T1000 (cell line): ENCODE results near the gene DPH2.

ENCODE experiments used
- DNase-seq: peaks from one replicate; lab custom pipeline; 2025; ENCODE audit warnings: mixed read lengths; lab: John Stamatoyannopoulos, UW

DPH2 gene

GRCh38 chr1:43982808-43983207 lies 13.0 kb downstream of the DPH2 start:
- no peak for DNase-seq

DNA sequence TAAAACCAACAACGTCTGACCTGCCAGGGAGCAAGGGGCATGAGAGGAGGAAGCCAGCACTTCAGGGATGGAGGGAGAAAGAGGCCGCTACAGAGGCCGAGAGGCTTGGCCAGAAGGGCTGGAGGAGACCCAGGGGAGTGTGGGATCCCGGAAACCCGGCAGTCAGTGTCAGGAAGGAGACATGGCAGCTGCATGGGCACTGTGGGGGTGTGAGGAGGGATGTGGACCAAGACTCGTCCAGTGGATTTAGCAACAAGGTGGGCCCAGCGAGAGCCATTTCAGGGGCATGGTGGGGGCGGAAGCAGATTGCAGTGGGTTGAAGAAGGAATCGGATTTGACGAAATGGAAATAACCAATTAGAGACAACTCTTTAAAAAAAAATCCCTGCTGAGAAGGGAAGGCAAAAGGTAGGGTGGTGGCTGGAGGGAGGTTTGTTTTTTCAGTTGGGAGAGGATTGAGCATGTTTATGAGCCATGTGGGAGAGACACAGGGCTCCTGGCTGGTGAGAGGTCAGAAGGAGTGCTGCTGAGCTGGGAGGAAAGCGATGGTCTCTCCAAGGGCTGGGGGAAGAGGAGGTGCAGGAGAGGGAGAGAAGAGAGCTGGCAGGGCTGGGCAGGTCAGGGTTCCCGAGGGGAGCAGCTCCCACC lies 13.6 kb downstream of the DPH2 start:
- DNase-seq = no peak

GRCh38 chr1:43984855-43985254 lies 15.0 kb downstream of the DPH2 start:
- DNase-seq = no peak

DNA sequence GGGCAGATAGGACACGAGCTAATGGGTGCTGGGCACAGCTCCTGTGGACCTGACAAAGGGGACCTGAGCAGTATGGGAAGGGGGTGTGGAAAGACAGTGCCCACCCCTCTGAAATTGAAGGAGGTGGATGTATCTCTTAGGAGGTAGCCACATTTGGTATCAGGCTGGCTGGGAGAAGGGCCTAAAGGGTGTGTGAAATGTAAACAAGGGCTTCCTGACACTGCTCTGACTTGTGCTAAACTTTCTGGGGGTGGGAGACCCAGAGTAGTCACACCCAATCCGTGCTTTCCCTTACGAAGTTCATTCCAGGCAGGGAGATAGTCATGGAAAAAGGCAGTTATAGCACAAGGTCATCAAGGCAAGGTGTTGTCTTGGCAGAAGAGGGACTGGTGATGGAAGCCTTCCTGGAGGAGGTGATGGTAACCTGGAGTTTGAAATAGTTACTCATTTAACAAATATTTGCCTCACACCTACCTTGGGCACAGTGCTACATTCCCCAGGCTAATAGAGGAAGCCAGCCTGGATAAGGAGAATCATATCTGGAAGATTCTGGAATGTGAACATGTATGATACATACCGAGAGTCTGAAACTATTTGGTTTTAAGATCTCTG lies 16.3 kb downstream of the DPH2 start:
- DNase-seq = no peak

DNA sequence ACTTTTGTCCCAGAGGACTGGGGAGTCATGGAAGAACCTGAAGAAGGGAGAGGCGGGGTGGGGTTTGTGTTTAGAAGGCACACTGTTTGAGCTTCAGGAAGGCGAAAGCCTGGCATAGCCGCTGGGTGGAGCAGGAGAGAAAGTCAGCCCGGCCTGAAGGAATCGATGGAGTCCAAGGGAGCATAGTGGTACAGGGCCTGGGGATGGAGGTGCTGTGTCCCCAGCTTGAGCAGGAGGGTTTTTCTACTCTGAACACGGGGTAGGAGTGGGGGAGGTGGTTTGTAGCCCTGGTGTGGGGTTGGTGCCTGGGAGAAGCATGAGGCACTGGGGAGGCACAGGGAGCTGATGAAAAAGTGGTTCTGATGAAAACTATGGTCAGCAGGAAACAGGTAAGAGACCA lies 16.9 kb downstream of the DPH2 start:
- no peak for DNase-seq

GRCh38 chr1:43987159-43987902 lies 17.5 kb downstream of the DPH2 start:
- DNase-seq = no peak

- no peak for DNase-seq
Measured at GRCh38 chr1:43990271-43991199, 20.7 kb downstream of the DPH2 start.

- DNase-seq = no peak
Measured at GRCh38 chr1:43991200-43991475, 21.3 kb downstream of the DPH2 start.

DNA sequence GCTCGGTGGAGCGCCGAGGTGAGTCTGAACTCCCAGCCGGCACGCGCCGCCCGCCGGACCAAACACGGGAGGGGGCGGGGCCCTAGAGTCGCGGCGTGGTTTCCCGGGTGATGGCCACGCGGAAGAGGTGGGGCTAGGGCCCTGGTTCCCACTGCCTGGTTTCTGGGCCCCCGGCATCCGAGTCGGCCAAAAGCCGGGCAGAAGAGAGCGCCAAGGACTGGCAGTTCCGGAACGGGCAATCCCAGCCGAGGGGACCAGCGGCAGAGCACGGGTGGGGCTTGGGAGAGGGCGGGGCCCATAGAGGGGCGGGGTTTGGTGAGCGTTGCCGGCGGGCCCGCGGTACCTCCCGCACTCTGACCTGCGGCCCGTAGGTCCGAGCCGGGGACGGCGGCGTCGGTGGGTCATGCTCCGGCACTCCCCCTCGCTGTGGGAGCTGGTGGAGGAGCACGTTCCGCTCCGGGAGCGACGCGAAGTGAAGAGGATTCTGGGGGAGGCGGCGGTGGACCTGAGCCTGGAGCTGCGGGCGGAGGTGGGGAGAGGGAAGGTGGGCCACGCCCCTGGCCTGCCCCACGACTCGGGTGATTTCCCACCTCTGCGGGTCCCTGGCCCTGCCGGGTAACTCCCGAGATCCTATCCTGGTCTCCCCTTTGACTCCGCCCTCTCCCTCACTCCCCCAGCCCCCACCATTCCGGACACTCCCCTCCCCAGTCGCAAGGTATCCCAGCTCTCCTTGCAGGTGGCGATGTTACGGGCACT lies 21.8 kb downstream of the DPH2 start, which contains the start of gene CCDC24:
Gene CCDC24, plus strand, starts transcription at position 124 of the 756 bp plus-strand sequence. Its CDS starts 280 bp downstream, at position 404.
- DNase-seq = peak; percentile 80

- no peak for DNase-seq
Measured at GRCh38 chr1:43992232-43992995, 22.6 kb downstream of the DPH2 start.

- no peak for DNase-seq
Measured at GRCh38 chr1:43993206-43993914, 23.6 kb downstream of the DPH2 start.

- no peak for DNase-seq
Measured at GRCh38 chr1:43994071-43994470, 24.3 kb downstream of the DPH2 start.

GRCh38 chr1:43994794-43995790 lies 25.3 kb downstream of the DPH2 start:
- no peak for DNase-seq

GRCh38 chr1:43995984-43996732 lies 26.3 kb downstream of the DPH2 start:
- no peak for DNase-seq

DNA sequence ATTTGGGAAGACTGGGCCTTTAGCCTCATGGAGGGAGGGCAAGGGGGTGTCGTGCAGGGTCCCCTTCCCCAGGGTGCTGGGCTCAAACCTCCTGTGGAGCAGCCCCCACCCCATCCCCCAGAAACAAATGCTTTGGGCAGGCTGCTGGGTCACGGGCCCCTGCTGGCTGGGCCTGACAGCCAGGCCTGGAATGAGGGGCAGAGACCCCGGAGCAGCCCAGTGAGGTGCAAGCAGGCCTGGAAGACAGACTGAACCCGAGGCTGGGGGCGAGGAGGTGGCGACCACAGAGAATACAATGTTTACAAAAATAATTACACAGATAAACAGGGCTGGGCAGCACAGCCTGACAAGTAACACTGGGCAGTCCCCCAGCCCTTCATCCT lies 26.9 kb downstream of the DPH2 start:
- DNase-seq = no peak

- DNase-seq = no peak
Measured at GRCh38 chr1:43997295-43997999, 27.6 kb downstream of the DPH2 start.

DNA sequence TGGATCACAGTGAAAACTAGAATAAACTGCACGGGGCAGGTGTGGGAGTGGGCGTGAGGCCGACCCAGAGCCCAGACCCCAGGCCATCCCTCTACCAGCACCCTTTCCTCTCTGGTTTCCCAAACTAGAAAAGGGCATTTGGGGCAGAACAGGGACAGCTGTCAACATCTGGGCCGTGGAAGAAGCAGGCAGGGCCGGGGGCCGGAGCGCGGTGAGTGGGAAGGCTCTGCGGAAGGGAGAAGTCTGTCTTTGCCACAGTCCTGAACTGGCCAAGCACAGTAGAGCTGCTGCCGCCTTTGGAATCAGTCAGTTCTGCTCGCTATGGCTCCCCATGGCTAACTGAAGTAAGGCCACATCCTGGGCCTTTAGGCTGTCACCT lies 28.2 kb downstream of the DPH2 start:
- no peak for DNase-seq

- no peak for DNase-seq
Measured at GRCh38 chr1:43999455-43999854, 29.6 kb downstream of the DPH2 start.
